ENCODE data around the gene MAP3K5.

MAP3K5 gene

GRCh38 chr6:136682292-136682691 is 110.0 kb downstream of the MAP3K5 start:
- DNase-seq (ENCODE audit: low read depth): no peak

- DNase-seq (ENCODE audit: low read depth): no peak
Observed at GRCh38 chr6:136677822-136678221, 114.5 kb downstream of the MAP3K5 start.

- no peak for DNase-seq (ENCODE audit: low read depth)
Observed at GRCh38 chr6:136677344-136677743, 114.9 kb downstream of the MAP3K5 start.

GRCh38 chr6:136676075-136676474 is 116.2 kb downstream of the MAP3K5 start:
- no peak for DNase-seq (ENCODE audit: low read depth)

- DNase-seq (ENCODE audit: low read depth): no peak
Observed at GRCh38 chr6:136673571-136673970, 118.7 kb downstream of the MAP3K5 start.

- no peak for DNase-seq (ENCODE audit: low read depth)
Observed at GRCh38 chr6:136672144-136672543, 120.1 kb downstream of the MAP3K5 start.

GRCh38 chr6:136669299-136669699 is 123.0 kb downstream of the MAP3K5 start:
- no peak for DNase-seq (ENCODE audit: low read depth)

GRCh38 chr6:136668571-136668970 is 123.7 kb downstream of the MAP3K5 start:
- DNase-seq (ENCODE audit: low read depth): no peak

GRCh38 chr6:136666041-136666440 is 126.2 kb downstream of the MAP3K5 start:
- DNase-seq (ENCODE audit: low read depth): no peak

GRCh38 chr6:136662347-136663237 is 129.7 kb downstream of the MAP3K5 start:
- no peak for DNase-seq (ENCODE audit: low read depth)

GRCh38 chr6:136660727-136661126 is 131.6 kb downstream of the MAP3K5 start:
- DNase-seq (ENCODE audit: low read depth): no peak

GRCh38 chr6:136659991-136660499 is 132.2 kb downstream of the MAP3K5 start:
- DNase-seq (ENCODE audit: low read depth): no peak

- no peak for DNase-seq (ENCODE audit: low read depth)
Observed at GRCh38 chr6:136658711-136659110, 133.6 kb downstream of the MAP3K5 start.

GRCh38 chr6:136657666-136658065 is 134.6 kb downstream of the MAP3K5 start:
- DNase-seq (ENCODE audit: low read depth): no peak

- no peak for DNase-seq (ENCODE audit: low read depth)
Observed at GRCh38 chr6:136656121-136656520, 136.2 kb downstream of the MAP3K5 start.

GRCh38 chr6:136655239-136656014 is 136.8 kb downstream of the MAP3K5 start:
- no peak for DNase-seq (ENCODE audit: low read depth)

GRCh38 chr6:136654086-136654485 is 138.2 kb downstream of the MAP3K5 start:
- no peak for DNase-seq (ENCODE audit: low read depth)

- no peak for DNase-seq (ENCODE audit: low read depth)
Observed at GRCh38 chr6:136652656-136653055, 139.6 kb downstream of the MAP3K5 start.

GRCh38 chr6:136651982-136652381 is 140.3 kb downstream of the MAP3K5 start:
- DNase-seq (ENCODE audit: low read depth): no peak

- DNase-seq (ENCODE audit: low read depth): peak; percentile 24
Observed at GRCh38 chr6:136647363-136647852, 144.9 kb downstream of the MAP3K5 start.

GRCh38 chr6:136646377-136646776 is 145.9 kb downstream of the MAP3K5 start:
- DNase-seq (ENCODE audit: low read depth): no peak

- DNase-seq (ENCODE audit: low read depth): no peak
Observed at GRCh38 chr6:136644597-136644952, 147.7 kb downstream of the MAP3K5 start.
